ENCODE data around the gene CYFIP1.

CYFIP1 gene

GRCh38 chr15:22916606-22917350, 63.4 kb downstream of the CYFIP1 start:
- no peak for TF ChIP-seq POLR2AphosphoS5 (IDR thresholded peaks at IDR 0.05; ENCODE audit: low read depth)
- no peak for TF ChIP-seq SPI1 (IDR thresholded peaks at IDR 0.05; ENCODE audit: borderline replicate concordance, low read depth)
- TF ChIP-seq REST (IDR thresholded peaks at IDR 0.05; ENCODE audit: insufficient replicate concordance, low read depth), result no peak
- no peak for TF ChIP-seq GABPA (IDR thresholded peaks at IDR 0.05; ENCODE audit: low read depth)
- no peak for TF ChIP-seq CTCF (IDR thresholded peaks at IDR 0.05; ENCODE audit: insufficient read depth, low read length)
- no peak overlapping the region for H3K4me3 ChIP-seq (replicated peaks; ENCODE audit: insufficient read depth, low read length)
- no peak for DNase-seq (ENCODE audit: low read depth in 1 of 2, low spot score in 1 of 2)
- H3K27me3 ChIP-seq (ENCODE audit: insufficient read depth, poor library complexity, severe bottlenecking), result no peaks in the 10 kb centered on the region
- no peak overlapping the region for H3K27ac ChIP-seq (replicated peaks)

GRCh38 chr15:22915866-22916515, 64.2 kb downstream of the CYFIP1 start:
- no peak for TF ChIP-seq GABPA (IDR thresholded peaks at IDR 0.05; ENCODE audit: low read depth)
- no peak for TF ChIP-seq REST (IDR thresholded peaks at IDR 0.05; ENCODE audit: insufficient replicate concordance, low read depth)
- TF ChIP-seq SPI1 (IDR thresholded peaks at IDR 0.05; ENCODE audit: borderline replicate concordance, low read depth), result no peak
- no peak for TF ChIP-seq POLR2AphosphoS5 (IDR thresholded peaks at IDR 0.05; ENCODE audit: low read depth)
- no peak for TF ChIP-seq CTCF (IDR thresholded peaks at IDR 0.05; ENCODE audit: insufficient read depth, low read length)
- no peak for DNase-seq (ENCODE audit: low read depth in 1 of 2, low spot score in 1 of 2)
- Histone ChIP-seq H3K4me3 (replicated peaks; ENCODE audit: insufficient read depth, low read length) (no peak overlapping the region), H3K27me3 (ENCODE audit: insufficient read depth, poor library complexity, severe bottlenecking) (no peaks in the 10 kb centered on the region), H3K27ac (replicated peaks) (no peak overlapping the region)

GRCh38 chr15:22913646-22914380, 66.4 kb downstream of the CYFIP1 start:
- Histone ChIP-seq H3K27ac (replicated peaks) (no peak overlapping the region), H3K4me3 (replicated peaks; ENCODE audit: insufficient read depth, low read length) (no peak overlapping the region), H3K27me3 (ENCODE audit: insufficient read depth, poor library complexity, severe bottlenecking) (no peaks in the 10 kb centered on the region)
- TF ChIP-seq SPI1 (IDR thresholded peaks at IDR 0.05; ENCODE audit: borderline replicate concordance, low read depth) (no peak), GABPA (IDR thresholded peaks at IDR 0.05; ENCODE audit: low read depth) (no peak), CTCF (IDR thresholded peaks at IDR 0.05; ENCODE audit: insufficient read depth, low read length) (no peak), POLR2AphosphoS5 (IDR thresholded peaks at IDR 0.05; ENCODE audit: low read depth) (no peak), REST (IDR thresholded peaks at IDR 0.05; ENCODE audit: insufficient replicate concordance, low read depth) (no peak)
- DNase-seq (ENCODE audit: low read depth in 1 of 2, low spot score in 1 of 2), result no peak

Measured in HL-60 (cell line).